Erythroblast (primary cell): ENCODE measurements around the gene RELA.

Experiments used
- GATA1 ChIP-seq: IDR thresholded peaks from 2 replicates; pipeline ENCODE4 v1.6.1; 2011; ENCODE audit warnings: low read depth, mild to moderate bottlenecking, control low read depth, low read length, moderate library complexity
- POLR2A ChIP-seq: IDR thresholded peaks from 2 replicates; pipeline ENCODE4 v1.6.1; 2011; ENCODE audit warnings: mild to moderate bottlenecking, low read length

DNA sequence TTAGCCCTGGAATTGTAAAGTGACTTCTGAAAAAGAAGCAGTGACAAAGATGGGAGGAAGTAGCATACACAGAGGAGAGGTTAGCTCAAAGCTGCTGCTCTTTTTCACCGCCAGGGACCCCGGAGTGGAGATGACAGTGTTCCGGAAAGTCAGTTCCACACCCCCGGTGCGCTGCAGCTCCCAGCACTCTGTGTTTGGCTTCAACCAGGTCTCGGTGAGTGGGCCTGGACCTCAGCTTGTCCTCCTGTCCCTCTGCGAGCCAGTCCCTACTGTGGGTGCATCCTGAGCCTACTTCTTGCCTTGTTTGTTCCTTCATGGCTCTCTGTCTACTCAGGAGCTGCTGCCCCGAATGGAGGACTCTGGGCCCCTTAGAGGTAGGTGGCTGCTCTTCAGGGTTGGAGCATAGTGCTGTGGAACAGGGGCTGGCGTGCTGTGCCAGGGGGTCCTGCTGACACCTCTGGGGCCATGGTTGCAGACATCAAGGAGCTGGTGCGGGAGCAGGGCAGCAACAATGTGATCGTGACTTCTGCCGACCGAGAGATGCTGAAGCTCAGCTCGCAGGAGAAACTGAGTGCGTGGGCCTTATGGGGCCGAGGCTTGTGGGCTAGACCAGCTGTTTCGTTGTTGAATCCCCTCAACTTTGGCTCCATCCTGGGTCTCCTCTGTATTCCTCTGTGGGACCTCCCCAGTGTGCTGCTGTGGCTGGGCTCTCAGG is 45.4 kb downstream of the RELA start:
- TF ChIP-seq POLR2A = no peak
- no peak for TF ChIP-seq GATA1
